ENCODE data around the gene TMEFF1.
A peak's percentile ranks its signal among the peaks of the same experiment; 100 is the strongest.
"Not testable (repeated sequence)": the region's sequence is repeated elsewhere in the genome, so short reads cannot be mapped to it uniquely, and the experiment has no call there.

TMEFF1 gene

GRCh38 chr9:100498592-100498991, 25.6 kb downstream of the TMEFF1 start:
- no peak for DNase-seq

- no peak for DNase-seq
Observed at GRCh38 chr9:100499460-100499859, 26.5 kb downstream of the TMEFF1 start.

GRCh38 chr9:100499866-100500265, 26.9 kb downstream of the TMEFF1 start:
- no peak for DNase-seq

GRCh38 chr9:100505564-100506159, 32.7 kb downstream of the TMEFF1 start:
- DNase-seq: peak in 3 of 4 experiments; percentile 6 to 43 (median 29)

GRCh38 chr9:100507350-100507749, 34.4 kb downstream of the TMEFF1 start:
- not testable (repeated sequence) for DNase-seq

GRCh38 chr9:100511205-100511604, 38.3 kb downstream of the TMEFF1 start:
- DNase-seq: no peak

- no peak for DNase-seq
Observed at GRCh38 chr9:100515578-100516494, 42.9 kb downstream of the TMEFF1 start.

GRCh38 chr9:100521282-100521681, 48.3 kb downstream of the TMEFF1 start:
- DNase-seq: no peak

GRCh38 chr9:100525563-100525962, 52.6 kb downstream of the TMEFF1 start:
- no peak for DNase-seq

- not testable (repeated sequence) for DNase-seq
Observed at GRCh38 chr9:100527180-100527794, 54.3 kb downstream of the TMEFF1 start.

GRCh38 chr9:100534401-100534800, 61.5 kb downstream of the TMEFF1 start:
- no peak for DNase-seq

GRCh38 chr9:100540327-100540726, 67.4 kb downstream of the TMEFF1 start:
- DNase-seq: no peak

- no peak for DNase-seq
Observed at GRCh38 chr9:100549048-100549447, 76.1 kb downstream of the TMEFF1 start.

GRCh38 chr9:100554935-100555401, 82.0 kb downstream of the TMEFF1 start:
- DNase-seq: no peak

- no peak for DNase-seq
Observed at GRCh38 chr9:100555471-100555870, 82.5 kb downstream of the TMEFF1 start.

- no peak for DNase-seq
Observed at GRCh38 chr9:100557053-100557452, 84.1 kb downstream of the TMEFF1 start.

- DNase-seq: no peak
Observed at GRCh38 chr9:100561256-100561655, 88.3 kb downstream of the TMEFF1 start.

GRCh38 chr9:100567856-100568255, 94.9 kb downstream of the TMEFF1 start:
- no peak for DNase-seq

- no peak for DNase-seq
Observed at GRCh38 chr9:100573655-100574260, 100.8 kb downstream of the TMEFF1 start.

GRCh38 chr9:100575006-100575405, 102.1 kb downstream of the TMEFF1 start:
- no peak for DNase-seq

- no peak for DNase-seq
Observed at GRCh38 chr9:100575765-100576386, 102.9 kb downstream of the TMEFF1 start.

GRCh38 chr9:100577776-100578448, 105.0 kb downstream of the TMEFF1 start, which contains the start of gene CAVIN4:
TSS of gene CAVIN4 (plus strand) at chr9:100578079. CDS start at chr9:100578144, 65 bp downstream.
- no peak for DNase-seq

Data from activated CD4-positive, CD25-positive, alpha-beta regulatory T cell (primary cell).